ENCODE measurements around the gene LMTK3. TPM values are rescaled to one million over a fixed set of nuclear protein-coding genes. Genes with fewer than 3 reads are reported as not detected.

Gene LMTK3
- total and polyA plus RNA-seq, 12 donors = 0.06 to 15.1 (median 2.2) TPM

DNA sequence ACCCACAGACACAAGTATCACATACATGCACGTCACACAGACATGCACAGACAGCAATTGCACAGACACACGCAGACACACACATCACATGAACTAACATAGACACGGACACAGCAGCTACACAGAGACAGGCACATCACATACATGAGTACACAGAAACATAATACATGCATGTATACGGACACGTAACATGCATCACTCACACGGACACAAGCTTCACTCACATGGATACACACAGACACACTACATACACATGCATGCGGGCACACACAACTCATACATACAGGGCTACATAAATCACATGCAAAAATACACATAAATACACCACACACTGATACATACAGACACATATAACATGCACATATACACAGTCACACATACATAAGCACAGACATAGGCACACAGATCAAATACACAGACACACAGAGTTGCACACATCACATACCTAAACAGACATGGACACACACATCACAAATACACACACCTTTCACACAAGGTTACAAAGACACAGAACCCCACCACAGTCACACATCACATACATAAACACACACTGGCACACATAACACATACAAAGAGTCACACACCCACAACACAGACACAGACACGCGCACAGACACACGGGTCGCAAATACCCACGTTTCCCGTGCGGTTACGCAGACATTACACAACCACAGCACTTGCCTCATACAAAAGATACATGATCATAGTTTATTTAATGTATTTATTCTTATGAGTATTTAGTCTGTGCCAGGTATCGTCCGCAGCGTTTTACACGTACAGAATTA is 1.1 kb upstream of the LMTK3 start:
- Histone ChIP-seq H3K27me3 (peaks cover 22% of the 10 kb centered on the region), H3K36me3 (replicated peaks in 1 of 2) (no peaks in the 10 kb centered on the region), H3K4me3 (no peak overlapping the region), H3K9me3 (replicated peaks in 1 of 3) (no peaks in the 10 kb centered on the region), H3K4me1 (replicated peaks in 1 of 2) (peaks cover 0 to 8% of the 10 kb centered on the region in 2 donors), H3K27ac (peak overlapping the region in 1 of 5 donors; percentile 54)
- intact Hi-C loops (cut with DNase I) = no loop called here
- WGBS, 4 donors = 38 to 47% (median 43%) methylated on average over 19 of the region's 19 CpGs
- no peak for DNase-seq
- no peak for TF ChIP-seq POLR2A (IDR thresholded peaks at IDR 0.05)
- TF ChIP-seq, protein P1, sequence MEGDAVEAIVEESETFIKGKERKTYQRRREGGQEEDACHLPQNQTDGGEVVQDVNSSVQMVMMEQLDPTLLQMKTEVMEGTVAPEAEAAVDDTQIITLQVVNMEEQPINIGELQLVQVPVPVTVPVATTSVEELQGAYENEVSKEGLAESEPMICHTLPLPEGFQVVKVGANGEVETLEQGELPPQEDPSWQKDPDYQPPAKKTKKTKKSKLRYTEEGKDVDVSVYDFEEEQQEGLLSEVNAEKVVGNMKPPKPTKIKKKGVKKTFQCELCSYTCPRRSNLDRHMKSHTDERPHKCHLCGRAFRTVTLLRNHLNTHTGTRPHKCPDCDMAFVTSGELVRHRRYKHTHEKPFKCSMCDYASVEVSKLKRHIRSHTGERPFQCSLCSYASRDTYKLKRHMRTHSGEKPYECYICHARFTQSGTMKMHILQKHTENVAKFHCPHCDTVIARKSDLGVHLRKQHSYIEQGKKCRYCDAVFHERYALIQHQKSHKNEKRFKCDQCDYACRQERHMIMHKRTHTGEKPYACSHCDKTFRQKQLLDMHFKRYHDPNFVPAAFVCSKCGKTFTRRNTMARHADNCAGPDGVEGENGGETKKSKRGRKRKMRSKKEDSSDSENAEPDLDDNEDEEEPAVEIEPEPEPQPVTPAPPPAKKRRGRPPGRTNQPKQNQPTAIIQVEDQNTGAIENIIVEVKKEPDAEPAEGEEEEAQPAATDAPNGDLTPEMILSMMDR (IDR thresholded peaks at IDR 0.05) = no peak

DNA sequence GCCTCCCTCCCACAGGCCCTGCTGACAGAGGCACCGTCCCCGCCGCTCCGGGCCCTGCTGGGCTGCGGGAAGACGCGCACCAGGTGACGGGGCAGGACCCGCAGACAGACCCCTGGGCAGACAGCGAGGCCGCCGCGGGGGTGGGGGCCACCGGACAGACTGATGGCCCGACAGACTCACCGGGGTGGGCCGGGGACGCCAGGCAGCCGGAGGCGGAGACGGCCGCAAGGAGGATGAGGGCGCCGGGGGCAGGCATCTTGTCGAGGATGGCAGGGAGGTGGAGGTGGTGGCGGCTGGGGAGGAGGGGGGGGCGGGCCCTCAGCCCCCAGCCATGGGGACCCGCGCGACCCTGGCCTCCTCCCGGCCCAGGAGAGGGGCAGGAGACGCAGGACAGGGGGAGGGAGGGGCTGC is 309 bp downstream of the LMTK3 start:
- WGBS, 4 donors = 2 to 4% methylated on average over 26 to 30 of the region's 32 CpGs; no CpG with 5 or more reads in 2 of the 4 donors
- no peaks in the 10 kb centered on the region for H3K36me3 ChIP-seq (replicated peaks in 1 of 2)
- no peak overlapping the region for H3K4me3 ChIP-seq
- no peak for TF ChIP-seq POLR2A (IDR thresholded peaks at IDR 0.05)
- TF ChIP-seq, protein P1 (IDR thresholded peaks at IDR 0.05) = no peak
- H3K27ac ChIP-seq = peak overlapping the region in 1 of 5 donors; percentile 38
- peaks cover 22% of the 10 kb centered on the region for H3K27me3 ChIP-seq
- DNase-seq = peak in 1 of 7 donors; percentile 7
- H3K4me1 ChIP-seq (replicated peaks in 1 of 2) = peaks cover 0 to 8% of the 10 kb centered on the region in 2 donors
- intact Hi-C loops (cut with DNase I) = no loop called here
- no peaks in the 10 kb centered on the region for H3K9me3 ChIP-seq (replicated peaks in 1 of 3)

DNA sequence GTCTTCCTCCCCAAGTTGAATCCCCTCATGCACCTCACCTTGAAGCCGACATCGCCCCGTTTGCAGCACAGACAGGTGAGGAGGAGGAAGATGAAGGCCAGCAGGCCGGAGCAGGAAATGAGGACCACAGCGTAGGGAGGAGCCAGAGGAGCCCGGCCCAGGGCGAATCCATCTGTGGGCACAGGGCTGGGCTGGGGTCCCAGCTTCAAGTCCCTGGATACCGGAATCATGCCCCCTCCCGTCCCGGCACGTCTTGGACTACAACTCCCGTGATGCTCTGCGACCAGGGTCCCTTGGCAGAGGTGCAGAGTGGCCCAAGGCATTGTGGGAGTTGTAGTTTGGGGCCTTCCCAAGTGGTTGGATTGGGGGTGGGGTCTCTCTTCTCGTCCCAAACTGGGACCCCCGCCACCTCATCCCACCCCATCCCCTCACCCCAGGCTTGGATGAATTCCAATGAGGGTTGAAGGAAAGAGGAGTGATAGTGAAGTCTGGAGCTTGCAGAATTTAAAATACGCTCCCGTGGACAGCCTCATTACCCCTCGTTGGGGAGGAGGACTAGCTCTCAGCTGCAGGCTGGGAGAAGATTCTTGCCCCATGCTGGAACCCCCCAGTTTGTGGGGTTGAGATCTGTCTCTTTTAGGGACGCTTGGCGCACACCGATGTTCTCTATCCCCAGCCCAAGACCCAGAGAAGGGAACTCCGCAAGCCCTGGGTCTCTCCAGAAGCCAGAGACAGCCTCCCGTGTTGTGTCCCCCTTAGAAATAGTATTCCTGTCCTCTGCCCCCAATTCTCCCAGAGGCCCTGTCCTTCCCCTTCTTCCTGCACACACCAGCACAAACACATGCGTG is 990 bp downstream of the LMTK3 start:
- Histone ChIP-seq H3K27ac (peak overlapping the region in 1 of 5 donors; percentile 38), H3K27me3 (peaks cover 22% of the 10 kb centered on the region), H3K4me1 (replicated peaks in 1 of 2) (peaks cover 0 to 8% of the 10 kb centered on the region in 2 donors), H3K4me3 (no peak overlapping the region), H3K36me3 (replicated peaks in 1 of 2) (no peaks in the 10 kb centered on the region), H3K9me3 (replicated peaks in 1 of 3) (no peaks in the 10 kb centered on the region)
- DNase-seq = peak; percentile 47 to 85 (median 73)
- WGBS, 4 donors = 7 to 24% (median 10%) methylated on average over 11 to 24 of the region's 24 CpGs
- intact Hi-C loops (cut with DNase I) = no loop called here
- TF ChIP-seq POLR2A (IDR thresholded peaks at IDR 0.05) = no peak
- TF ChIP-seq, protein P1 (IDR thresholded peaks at IDR 0.05) = no peak
